ENCODE data around the gene AJAP1. TPM values are rescaled to one million over a fixed set of nuclear protein-coding genes. Genes with fewer than 3 reads are reported as not detected.
A peak's percentile ranks its signal among the peaks of the same experiment; 100 is the strongest.

The AJAP1 gene
- total RNA-seq, 1 experiment from 2014 or later, result not detected

GRCh38 chr1:4655674-4656532 is 1.5 kb downstream of the AJAP1 start:
- no peak overlapping the region for H3K4me3 ChIP-seq (replicated peaks in 1 of 2; ENCODE audit: low read depth in 1 of 2, low read length in 2 of 2)
- H3K4me1 ChIP-seq (ENCODE audit: control insufficient read depth in 1 of 2, insufficient read depth in 2 of 2, low read length in 2 of 2), result peaks cover 0 to 10% of the 10 kb centered on the region in 2 experiments; a peak in 2 of 4 replicates
- BruUV-seq (replicated peaks), result no TSS peak
- ChIA-PET RAD21 (ENCODE audit: low non-redundant PET in 1 of 2, low total read pairs in 2 of 2, uncharacterized antibody in 2 of 2, unreplicated experiment in 2 of 2) (no interaction called here), CTCF (no interaction called here), POLR2A (no interaction called here)
- no peak overlapping the region for H3K27ac ChIP-seq (ENCODE audit: low read depth, low read length)
- H4K20me1 ChIP-seq (ENCODE audit: insufficient read depth), result no peaks in the 10 kb centered on the region
- no peak overlapping the region for H3K4me2 ChIP-seq (ENCODE audit: low read length)
- TF ChIP-seq EZH2 (IDR thresholded peaks at IDR 0.05), result no peak
- peak; percentile 44 for TF ChIP-seq RAD21 (IDR thresholded peaks at IDR 0.05; ENCODE audit: low read depth)
- no peak for TF ChIP-seq YY1 (IDR thresholded peaks at IDR 0.05; ENCODE audit: extremely low read depth, insufficient replicate concordance, low read depth, low read length)
- TF ChIP-seq ELF1 (IDR thresholded peaks at IDR 0.05; ENCODE audit: borderline replicate concordance, low read depth), result no peak
- peak; percentile 13 to 57 (median 36); a peak in 4 of 6 replicates for TF ChIP-seq CTCF (IDR thresholded peaks at IDR 0.05 in 2 of 3, conservative IDR thresholded peaks at IDR 0.05 in 1 of 3; ENCODE audit: borderline replicate concordance in 1 of 3, insufficient read depth in 1 of 3, low read depth in 2 of 3, low read length in 2 of 3)
- TF ChIP-seq JUND (IDR thresholded peaks at IDR 0.05), result no peak
- TF ChIP-seq ZNF274 (IDR thresholded peaks at IDR 0.05; ENCODE audit: low read depth, low read length), result no peak
- no peak for TF ChIP-seq ZBTB33 (IDR thresholded peaks at IDR 0.05; ENCODE audit: extremely low read depth, insufficient replicate concordance, low read length)
- no peak for DNase-seq (ENCODE audit: low read depth, low spot score)
- H3K36me3 ChIP-seq (ENCODE audit: control insufficient read depth in 1 of 2, insufficient read depth in 2 of 2, low read length in 2 of 2), result no peaks in the 10 kb centered on the region
- H3K27me3 ChIP-seq (ENCODE audit: insufficient read depth, low read length), result no peaks in the 10 kb centered on the region
- no peak overlapping the region for H2AFZ ChIP-seq (ENCODE audit: low read depth, low read length, poor library complexity, severe bottlenecking)
- H3K9me3 ChIP-seq (ENCODE audit: control insufficient read depth in 1 of 2, insufficient read depth in 1 of 2, low read depth in 1 of 2, low read length in 2 of 2), result no peaks in the 10 kb centered on the region
- intact Hi-C loops (cut with micrococcal nuclease), result no loop called here
- no peaks in the 10 kb centered on the region for H3K9me2 ChIP-seq (ENCODE audit: insufficient read depth)
- peak; percentile 65 for ATAC-seq
- no peak overlapping the region for H3K9ac ChIP-seq (ENCODE audit: low read length)
- no peaks in the 10 kb centered on the region for H3K79me2 ChIP-seq (ENCODE audit: insufficient read depth, low read length)

Measured in HCT116 (cell line).